HG03460 (cell line): ENCODE measurements around the gene EPHA1.

Experiments
- ATAC-seq: cut with Tn5 transposase; IDR thresholded peaks from one replicate; pipeline ENCODE4 v1.9.1; 2021; ENCODE audit not compliant: unreplicated experiment

EPHA1 gene

GRCh38 chr7:143375298-143376034 is 33.2 kb downstream of the EPHA1 start:
- no peak for ATAC-seq

DNA sequence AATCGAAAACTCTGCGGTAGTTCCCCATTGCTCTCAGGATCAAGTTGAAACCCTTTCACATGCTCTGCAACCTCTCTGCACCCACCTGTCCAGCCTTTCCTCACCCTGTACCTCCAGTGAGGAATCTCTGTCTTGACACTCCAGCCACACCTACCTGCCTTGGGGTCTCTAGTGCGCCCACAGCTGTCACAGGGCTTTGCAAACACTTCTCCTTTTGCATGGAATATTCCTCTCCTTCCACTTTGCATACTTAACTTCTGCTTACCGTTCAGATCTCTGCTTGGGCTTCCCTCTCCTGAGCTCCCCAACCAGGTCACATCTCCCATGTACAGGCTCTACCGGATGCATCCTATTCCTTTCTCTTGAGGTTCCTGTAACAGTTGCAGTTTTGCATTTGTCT is 34.1 kb downstream of the EPHA1 start:
- no peak for ATAC-seq

DNA sequence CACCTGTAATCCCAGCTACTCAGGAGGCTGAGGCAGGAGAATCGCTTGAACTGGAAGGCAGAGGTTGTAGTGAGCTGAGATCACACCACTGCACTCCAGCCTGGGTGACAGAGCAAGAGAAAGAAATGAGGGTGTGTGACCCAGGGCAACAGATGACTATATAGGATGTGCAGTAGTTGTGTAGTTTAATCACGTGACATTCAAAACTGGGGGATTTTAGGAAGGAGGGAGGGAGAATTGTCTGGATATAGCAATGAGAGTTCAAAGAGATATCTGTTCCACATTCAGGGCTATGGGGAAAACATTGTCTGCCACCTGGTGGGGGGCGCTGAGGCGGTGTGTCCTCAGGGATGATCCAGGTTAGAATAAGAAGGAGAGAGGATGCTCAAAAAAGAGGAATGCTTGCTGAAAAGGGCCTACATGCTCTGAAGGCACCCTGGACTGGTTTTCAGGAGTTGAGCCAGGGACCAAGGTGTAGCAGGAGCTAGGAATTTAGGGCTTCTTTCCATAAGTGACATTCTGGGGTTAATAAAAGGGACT is 35.3 kb downstream of the EPHA1 start:
- ATAC-seq: no peak

DNA sequence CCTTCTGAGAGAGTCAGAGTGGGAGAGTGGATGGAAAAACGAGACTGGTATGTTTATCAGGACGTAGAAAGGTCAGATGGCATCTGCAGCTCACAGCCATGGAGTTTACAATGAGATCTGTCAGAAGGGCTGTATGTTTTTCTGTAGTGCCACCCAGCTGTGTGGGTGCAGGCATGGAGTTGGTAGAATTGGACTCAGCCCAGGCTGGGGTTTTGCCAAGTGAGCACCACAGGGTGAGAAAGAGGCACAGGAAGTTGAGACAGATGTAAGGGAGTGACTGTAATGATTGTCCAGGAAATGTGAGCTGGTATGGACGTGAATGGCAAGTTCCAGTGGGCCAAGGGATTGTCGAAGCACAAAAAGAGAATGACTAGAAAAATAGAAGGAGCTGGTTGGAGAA is 36.6 kb downstream of the EPHA1 start:
- no peak for ATAC-seq

DNA sequence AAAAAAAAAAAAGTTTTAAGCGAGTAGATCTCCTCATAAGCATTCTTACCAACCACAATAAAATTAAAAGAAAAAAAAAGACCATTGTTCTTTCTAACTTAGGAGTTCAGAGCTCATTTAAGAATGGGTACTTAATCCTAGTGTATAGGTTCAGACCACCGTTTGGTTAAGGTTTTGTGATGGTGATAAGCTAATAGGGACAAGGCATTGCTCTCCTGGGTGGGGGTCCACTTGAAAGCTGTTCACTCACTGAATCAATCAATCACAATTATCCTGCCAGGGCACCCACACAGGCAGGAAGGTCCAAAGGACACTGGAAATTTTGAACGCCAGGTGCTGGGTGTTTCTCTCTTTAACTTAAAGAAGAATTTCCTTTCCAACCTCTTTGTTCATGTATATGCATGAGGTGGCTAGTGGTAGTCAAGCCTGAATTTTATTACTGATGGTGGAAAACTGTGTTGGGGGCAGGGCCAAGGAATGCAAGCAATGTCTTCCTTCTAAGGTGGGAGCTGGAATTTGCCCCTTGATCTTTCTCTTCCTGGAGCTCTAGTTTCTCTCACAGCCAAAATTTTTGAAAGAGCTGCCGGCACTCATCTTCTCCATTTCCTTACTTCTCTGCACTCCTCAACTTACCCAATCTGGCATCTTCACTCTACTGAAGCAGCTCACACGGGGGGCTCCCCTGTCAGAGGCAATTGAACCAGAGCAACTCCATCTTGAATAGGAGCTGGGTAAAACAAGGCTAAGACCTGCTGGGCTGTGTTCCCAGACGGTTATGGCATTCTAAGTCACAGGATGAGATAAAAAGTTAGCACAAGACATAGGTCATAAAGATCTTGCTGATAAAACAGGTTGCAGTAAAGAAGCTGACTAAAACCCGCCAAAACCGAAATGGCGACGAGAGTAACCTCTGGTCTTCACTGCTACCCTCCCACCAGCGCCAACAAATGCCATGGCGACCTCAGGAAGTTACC is 38.7 kb downstream of the EPHA1 start:
- no peak for ATAC-seq

- no peak for ATAC-seq
Measured at GRCh38 chr7:143368387-143368786, 40.3 kb downstream of the EPHA1 start.

- ATAC-seq: no peak
Measured at GRCh38 chr7:143367972-143368371, 40.7 kb downstream of the EPHA1 start.

GRCh38 chr7:143363016-143363937 is 45.4 kb downstream of the EPHA1 start:
- ATAC-seq: no peak

GRCh38 chr7:143362131-143363015 is 46.3 kb downstream of the EPHA1 start, which contains the start of gene FAM131B:
Gene FAM131B (minus strand): TSS chr7:143362713. CDS start chr7:143362603, 110 bp downstream.
- ATAC-seq: no peak

- no peak for ATAC-seq
Measured at GRCh38 chr7:143361552-143362130, 47.0 kb downstream of the EPHA1 start.

DNA sequence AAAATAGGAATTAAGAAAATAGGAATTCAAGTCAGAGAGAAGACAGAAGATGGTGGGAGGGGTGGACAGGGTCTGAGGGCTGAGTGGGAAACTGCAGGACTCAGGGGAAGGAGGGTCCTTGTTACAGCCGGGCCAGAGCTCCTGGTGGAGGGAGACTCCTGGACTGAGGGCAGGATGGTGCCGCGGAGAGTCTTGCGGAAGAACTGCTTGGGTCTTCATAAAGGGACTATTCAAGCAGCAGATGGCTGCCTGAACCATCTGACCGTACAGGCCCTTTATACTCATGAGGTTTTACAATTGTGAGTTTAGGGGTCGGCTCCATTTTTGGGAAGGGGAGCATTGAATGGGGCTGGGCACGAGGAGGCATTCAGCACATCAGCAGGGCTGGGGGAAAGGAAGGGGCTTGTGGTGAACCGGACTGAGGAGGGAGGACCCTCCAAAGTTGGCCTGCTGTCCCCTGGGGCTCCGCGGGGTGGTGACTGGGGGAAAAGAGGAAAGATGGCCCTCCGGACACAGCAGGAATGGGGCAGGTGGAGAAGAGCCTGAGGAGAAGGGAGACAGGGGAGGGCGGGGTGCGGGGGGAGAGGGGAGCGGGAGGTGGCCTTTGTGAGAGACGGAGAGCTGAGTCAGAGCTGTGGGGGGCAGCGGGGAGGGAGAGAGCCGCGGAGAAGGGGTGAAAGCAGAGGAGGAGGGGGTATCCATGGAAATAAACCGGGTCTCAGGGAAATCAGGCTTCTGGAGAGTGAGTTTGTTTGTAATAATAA is 47.7 kb downstream of the EPHA1 start:
- ATAC-seq: no peak

DNA sequence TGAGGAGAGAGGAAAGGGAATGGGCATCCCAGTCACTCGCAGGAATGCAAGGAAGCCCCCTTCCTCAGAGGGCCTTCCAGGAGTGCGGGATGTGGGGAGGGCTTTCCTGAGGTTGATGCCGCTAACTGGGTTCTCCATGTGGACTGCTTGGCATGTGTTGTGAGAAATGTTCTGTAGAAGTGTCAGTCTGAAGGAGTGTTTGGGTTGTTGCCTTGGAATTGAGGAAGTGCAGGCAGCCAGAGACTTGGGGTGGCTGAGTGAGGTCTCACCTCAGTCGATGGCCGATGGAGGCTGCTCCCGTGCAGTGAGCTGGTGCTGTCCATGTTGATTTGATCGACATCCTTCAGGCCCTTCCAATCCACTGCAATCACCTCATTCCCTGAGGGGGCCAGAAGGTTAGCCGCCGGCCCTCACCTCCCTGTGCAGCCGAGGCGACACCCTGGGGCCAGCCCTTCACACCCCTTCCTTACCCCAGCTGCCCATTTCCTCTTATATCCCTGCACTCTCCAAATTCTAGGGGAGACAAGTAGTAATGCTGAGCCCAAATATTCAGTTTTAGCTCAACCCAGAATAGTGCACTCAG is 48.8 kb downstream of the EPHA1 start:
- no peak for ATAC-seq

- ATAC-seq: no peak
Measured at GRCh38 chr7:143358626-143359025, 50.0 kb downstream of the EPHA1 start.

- ATAC-seq: no peak
Measured at GRCh38 chr7:143356414-143357050, 52.1 kb downstream of the EPHA1 start.

DNA sequence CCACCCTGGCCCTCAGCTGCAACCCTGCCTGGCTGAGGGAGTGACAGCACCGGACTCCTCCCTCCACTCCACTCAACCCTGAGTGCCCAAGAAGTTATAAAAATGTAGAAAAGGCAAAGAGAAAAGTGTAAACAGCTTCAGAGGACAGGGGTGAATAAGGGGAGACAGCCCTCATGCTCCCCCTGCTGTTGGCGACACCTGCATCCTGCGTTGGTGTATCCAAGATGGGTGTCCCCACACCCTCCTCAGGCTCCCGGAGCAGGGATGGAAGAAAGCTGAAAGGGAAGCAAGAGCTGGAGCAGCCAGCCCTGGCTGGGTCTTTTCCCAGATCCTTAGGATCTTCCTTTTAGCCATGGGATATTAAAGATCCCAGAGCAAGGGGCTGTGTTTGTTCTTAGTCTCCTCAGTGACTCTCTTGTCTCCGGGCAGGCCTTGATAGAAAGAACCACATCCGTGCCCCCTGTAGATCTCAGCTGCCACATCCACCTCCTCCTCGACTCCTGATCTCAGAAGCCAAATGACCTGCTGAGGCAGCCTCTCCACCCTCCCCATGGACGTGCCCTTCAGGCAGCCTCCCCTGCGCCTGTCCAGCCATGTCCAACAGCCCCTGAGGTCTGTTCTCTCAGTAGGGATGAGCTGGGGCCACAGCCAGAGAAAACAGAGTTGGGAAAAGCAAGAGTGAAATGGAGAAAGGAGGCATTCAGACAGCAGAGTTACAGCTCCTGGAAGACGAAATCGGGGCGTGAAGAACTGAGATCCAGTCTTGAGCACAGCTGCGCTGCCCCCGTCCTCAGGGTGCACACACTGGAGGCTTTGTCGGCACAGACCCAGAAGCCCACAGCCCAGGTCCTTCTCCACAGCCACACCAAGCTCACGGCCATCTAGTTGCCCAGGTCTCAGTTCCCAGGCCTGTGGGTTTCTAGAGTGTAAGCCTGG is 52.9 kb downstream of the EPHA1 start:
- ATAC-seq: no peak

DNA sequence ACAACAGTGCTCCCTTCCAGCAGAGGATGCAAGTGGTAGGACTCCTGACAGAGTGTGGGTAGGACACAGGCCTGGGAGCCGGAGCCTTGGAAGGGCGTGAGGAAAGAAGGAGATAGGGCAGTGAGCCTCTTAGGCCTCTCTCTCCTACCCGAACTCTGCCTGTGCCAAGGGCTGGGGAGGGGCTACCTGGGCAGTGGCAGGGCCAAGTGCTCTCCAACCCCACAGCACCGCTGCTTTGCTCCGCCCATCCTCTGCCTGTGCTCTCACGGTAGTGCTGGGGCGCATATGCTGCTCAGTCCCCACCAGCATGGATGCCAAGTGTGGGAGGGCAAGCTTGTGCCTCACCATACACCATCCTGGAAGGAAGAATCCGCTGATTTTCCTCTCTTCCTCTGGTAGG is 53.7 kb downstream of the EPHA1 start:
- ATAC-seq: no peak

DNA sequence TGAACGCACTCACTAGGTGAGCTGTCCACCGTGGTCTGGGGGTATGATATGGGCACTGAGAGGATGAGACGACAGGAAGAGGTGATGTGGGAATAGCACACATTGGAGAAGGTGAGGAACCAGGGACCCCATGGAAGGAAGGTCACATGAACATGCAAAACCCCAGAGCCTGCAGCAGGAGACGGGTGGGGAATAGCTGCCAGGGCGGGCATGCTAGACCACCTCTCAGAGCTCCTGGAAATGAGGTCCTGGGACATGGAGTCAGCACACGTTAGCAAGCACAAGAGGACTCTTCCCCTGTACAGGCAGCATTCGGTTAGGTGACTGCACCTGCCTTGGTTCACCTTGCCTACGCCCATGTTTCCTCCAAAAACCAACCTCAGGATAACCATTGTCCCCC is 54.3 kb downstream of the EPHA1 start:
- no peak for ATAC-seq
